ENCODE data around the gene CERK. TPM values are rescaled to one million over a fixed set of nuclear protein-coding genes. Genes with fewer than 3 reads are reported as not detected.

CERK gene
- total and polyA plus RNA-seq, 2 of the 13 experiments (the other 11 are each of a cell fraction or from before 2014, with no cell fraction given), result 40.3 to 41.9 TPM

GRCh38 chr22:46738647-46739093 is 618 bp upstream of the CERK start (continued):
- TF ChIP-seq PATZ1 (CRISPR knock-in tag; IDR thresholded peaks at IDR 0.05) (peak; percentile 93), HNRNPL (IDR thresholded peaks at IDR 0.05; ENCODE audit: low read depth, low read length) (no peak), ZNF296 (CRISPR knock-in tag; conservative IDR thresholded peaks at IDR 0.05) (no peak), PRDM4 (CRISPR knock-in tag; IDR thresholded peaks at IDR 0.05; ENCODE audit: borderline replicate concordance) (no peak), NFIC (IDR thresholded peaks at IDR 0.05; ENCODE audit: low read length) (no peak), ZFP62 (CRISPR knock-in tag; IDR thresholded peaks at IDR 0.05) (no peak), ZBTB34 (CRISPR knock-in tag; IDR thresholded peaks at IDR 0.05) (no peak), THRA (CRISPR knock-in tag; IDR thresholded peaks at IDR 0.05; ENCODE audit: borderline replicate concordance) (no peak), ZNF614 (CRISPR knock-in tag; IDR thresholded peaks at IDR 0.05; ENCODE audit: borderline replicate concordance) (no peak), SKI (IDR thresholded peaks at IDR 0.05; ENCODE audit: partially characterized antibody) (no peak), ZNF674 (CRISPR knock-in tag; IDR thresholded peaks at IDR 0.05; ENCODE audit: low read depth) (no peak), ZNF598 (CRISPR knock-in tag; IDR thresholded peaks at IDR 0.05; ENCODE audit: borderline replicate concordance) (no peak), FOXP1 (IDR thresholded peaks at IDR 0.05) (no peak), FOXP1 (CRISPR knock-in tag; IDR thresholded peaks at IDR 0.05) (no peak), SOX6 (IDR thresholded peaks at IDR 0.05) (no peak), SOX6 (CRISPR knock-in tag; IDR thresholded peaks at IDR 0.05) (no peak), MTA1 (CRISPR knock-in tag; IDR thresholded peaks at IDR 0.05; ENCODE audit: borderline replicate concordance) (no peak), ZNF263 (CRISPR knock-in tag; IDR thresholded peaks at IDR 0.05) (peak; percentile 32; the same call in 1 of the 2 replicates), TEAD3 (CRISPR knock-in tag; optimal IDR thresholded peaks at IDR 0.05; ENCODE audit: borderline replicate concordance) (no peak), KMT2A (CRISPR knock-in tag; IDR thresholded peaks at IDR 0.05) (peak; percentile 57; the same call in 1 of the 2 replicates), RNF219 (CRISPR knock-in tag; IDR thresholded peaks at IDR 0.05) (no peak), ZNF441 (CRISPR knock-in tag; IDR thresholded peaks at IDR 0.05; ENCODE audit: borderline replicate concordance) (peak; percentile 58; the same call in 1 of the 2 replicates), TCF7L2 (IDR thresholded peaks at IDR 0.05; ENCODE audit: low read depth, low read length) (no peak), NFYC (CRISPR knock-in tag; IDR thresholded peaks at IDR 0.05) (no peak)

Measured in HepG2 (cell line).